ENCODE results near the gene OSGEP.

Gene OSGEP

DNA sequence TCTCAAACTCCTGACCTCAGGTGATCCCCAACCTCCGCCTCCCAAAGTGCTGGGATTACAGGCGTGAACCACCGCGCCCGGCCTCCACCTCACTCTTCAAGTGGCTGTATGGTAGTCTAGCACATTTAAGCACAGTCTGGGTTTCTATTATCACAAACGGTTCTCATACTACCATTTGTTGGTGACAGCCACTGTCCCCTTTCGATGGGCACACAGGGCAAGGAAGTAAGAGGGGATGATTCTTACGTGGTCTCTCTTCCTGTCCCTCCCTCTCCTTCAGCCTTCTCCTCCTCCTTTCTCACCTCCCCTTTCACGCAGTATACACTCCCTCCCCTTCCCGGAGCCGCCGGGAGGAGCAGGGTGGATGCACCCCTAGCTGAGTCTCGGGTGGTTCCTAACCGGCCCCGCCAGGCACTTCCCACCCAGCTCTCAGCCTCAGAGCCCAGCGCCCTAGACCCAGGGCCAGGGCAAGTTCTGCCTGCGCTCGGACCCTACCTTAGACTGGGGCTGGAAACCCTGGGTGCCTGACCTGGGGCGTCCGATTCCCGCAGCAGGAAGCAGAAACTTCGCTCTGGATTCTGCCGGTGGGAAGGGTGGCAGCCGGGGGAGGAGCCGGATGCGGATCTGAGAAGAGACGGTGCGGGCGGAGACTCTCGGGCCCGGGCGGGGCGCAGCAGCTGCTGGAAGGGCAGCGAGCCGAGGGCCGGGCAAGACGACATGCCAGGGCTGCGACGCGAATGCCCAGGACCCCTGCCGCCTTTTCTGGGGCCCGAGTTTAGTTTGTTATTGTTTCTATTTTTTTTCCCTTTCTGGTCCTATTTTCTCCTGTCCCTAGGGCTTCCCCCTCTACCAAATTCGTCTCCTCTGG is 41.5 kb downstream of the OSGEP start, which contains the start of gene TEP1:
TEP1 (minus strand) TSS at position 626 of the 868 bp plus-strand sequence. CDS start 5,062 bp downstream, outside the sequence.
- CTCF ChIA-PET = interaction anchor here (0.5 to 1.2 kb wide), 5 partner anchors 9 to 744 kb away, joined by 3 to 6 read pairs (median 3); partner anchors contain the start of gene APEX1
- H3K4me3 ChIP-seq (ENCODE audit: low read depth, low read length) = peak within 1 kb of the TSS; percentile 85
- no peaks in the 10 kb centered on the region for H3K9me3 ChIP-seq (ENCODE audit: control insufficient read depth, insufficient read depth, low read depth, low read length)
- H3K27ac ChIP-seq (ENCODE audit: extremely low read depth, low read depth, low read length) = peak within 1 kb of the TSS; percentile 79
- POLR2A ChIA-PET = interaction anchor here (0.6 to 3.1 kb wide), 12 partner anchors 9 to 394 kb away, joined by 3 to 32 read pairs (median 6); partner anchors contain the start of genes APEX1, OSGEP, PARP2 and PIP4P1
- H3K36me3 ChIP-seq (ENCODE audit: control insufficient read depth in 2 of 2, insufficient read depth in 1 of 2, low read length in 2 of 2) = peaks cover 0 to 2% of the 10 kb centered on the region in 2 experiments; a peak in 1 of 3 replicates
- peaks cover 16% of the 10 kb centered on the region for H3K4me1 ChIP-seq (ENCODE audit: control insufficient read depth, insufficient read depth, low read length)
- TF ChIP-seq ZFHX2 (tag by site-specific recombination; conservative IDR thresholded peaks at IDR 0.05) = peak; percentile 30; the same call in 1 of the 2 replicates
- peak; percentile 73 for TF ChIP-seq ZIC2 (tag by site-specific recombination; IDR thresholded peaks at IDR 0.05)
- no peak for TF ChIP-seq ZNF223 (tag by site-specific recombination; IDR thresholded peaks at IDR 0.05)
- TF ChIP-seq, protein P1, sequence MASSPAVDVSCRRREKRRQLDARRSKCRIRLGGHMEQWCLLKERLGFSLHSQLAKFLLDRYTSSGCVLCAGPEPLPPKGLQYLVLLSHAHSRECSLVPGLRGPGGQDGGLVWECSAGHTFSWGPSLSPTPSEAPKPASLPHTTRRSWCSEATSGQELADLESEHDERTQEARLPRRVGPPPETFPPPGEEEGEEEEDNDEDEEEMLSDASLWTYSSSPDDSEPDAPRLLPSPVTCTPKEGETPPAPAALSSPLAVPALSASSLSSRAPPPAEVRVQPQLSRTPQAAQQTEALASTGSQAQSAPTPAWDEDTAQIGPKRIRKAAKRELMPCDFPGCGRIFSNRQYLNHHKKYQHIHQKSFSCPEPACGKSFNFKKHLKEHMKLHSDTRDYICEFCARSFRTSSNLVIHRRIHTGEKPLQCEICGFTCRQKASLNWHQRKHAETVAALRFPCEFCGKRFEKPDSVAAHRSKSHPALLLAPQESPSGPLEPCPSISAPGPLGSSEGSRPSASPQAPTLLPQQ (tag by site-specific recombination; IDR thresholded peaks at IDR 0.05) = peak; percentile 59
- TF ChIP-seq, protein P2, sequence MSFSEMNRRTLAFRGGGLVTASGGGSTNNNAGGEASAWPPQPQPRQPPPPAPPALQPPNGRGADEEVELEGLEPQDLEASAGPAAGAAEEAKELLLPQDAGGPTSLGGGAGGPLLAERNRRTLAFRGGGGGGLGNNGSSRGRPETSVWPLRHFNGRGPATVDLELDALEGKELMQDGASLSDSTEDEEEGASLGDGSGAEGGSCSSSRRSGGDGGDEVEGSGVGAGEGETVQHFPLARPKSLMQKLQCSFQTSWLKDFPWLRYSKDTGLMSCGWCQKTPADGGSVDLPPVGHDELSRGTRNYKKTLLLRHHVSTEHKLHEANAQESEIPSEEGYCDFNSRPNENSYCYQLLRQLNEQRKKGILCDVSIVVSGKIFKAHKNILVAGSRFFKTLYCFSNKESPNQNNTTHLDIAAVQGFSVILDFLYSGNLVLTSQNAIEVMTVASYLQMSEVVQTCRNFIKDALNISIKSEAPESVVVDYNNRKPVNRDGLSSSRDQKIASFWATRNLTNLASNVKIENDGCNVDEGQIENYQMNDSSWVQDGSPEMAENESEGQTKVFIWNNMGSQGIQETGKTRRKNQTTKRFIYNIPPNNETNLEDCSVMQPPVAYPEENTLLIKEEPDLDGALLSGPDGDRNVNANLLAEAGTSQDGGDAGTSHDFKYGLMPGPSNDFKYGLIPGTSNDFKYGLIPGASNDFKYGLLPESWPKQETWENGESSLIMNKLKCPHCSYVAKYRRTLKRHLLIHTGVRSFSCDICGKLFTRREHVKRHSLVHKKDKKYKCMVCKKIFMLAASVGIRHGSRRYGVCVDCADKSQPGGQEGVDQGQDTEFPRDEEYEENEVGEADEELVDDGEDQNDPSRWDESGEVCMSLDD (tag by site-specific recombination; IDR thresholded peaks at IDR 0.05) = peak; percentile 53; the same call in 1 of the 2 replicates
- TF ChIP-seq ZNF560 (tag by site-specific recombination; IDR thresholded peaks at IDR 0.05; ENCODE audit: borderline replicate concordance) = no peak
- TF ChIP-seq EGR2 (tag by site-specific recombination; IDR thresholded peaks at IDR 0.05; ENCODE audit: low read depth) = 0 out of 2 replicates have a peak, but pooled peaks have one; percentile 40
- TF ChIP-seq MZF1 (tag by site-specific recombination; IDR thresholded peaks at IDR 0.05; ENCODE audit: borderline replicate concordance) = peak; percentile 100
- peak; percentile 91 for TF ChIP-seq ZBTB48 (tag by site-specific recombination; IDR thresholded peaks at IDR 0.05)
- peak; percentile 86 for TF ChIP-seq KLF8 (tag by site-specific recombination; IDR thresholded peaks at IDR 0.05)
- peak; percentile 29; the same call in 1 of the 2 replicates for TF ChIP-seq ZSCAN16 (tag by site-specific recombination; IDR thresholded peaks at IDR 0.05)
- TF ChIP-seq ZSCAN30 (tag by site-specific recombination; IDR thresholded peaks at IDR 0.05) = peak; percentile 93
- TF ChIP-seq, protein P3, sequence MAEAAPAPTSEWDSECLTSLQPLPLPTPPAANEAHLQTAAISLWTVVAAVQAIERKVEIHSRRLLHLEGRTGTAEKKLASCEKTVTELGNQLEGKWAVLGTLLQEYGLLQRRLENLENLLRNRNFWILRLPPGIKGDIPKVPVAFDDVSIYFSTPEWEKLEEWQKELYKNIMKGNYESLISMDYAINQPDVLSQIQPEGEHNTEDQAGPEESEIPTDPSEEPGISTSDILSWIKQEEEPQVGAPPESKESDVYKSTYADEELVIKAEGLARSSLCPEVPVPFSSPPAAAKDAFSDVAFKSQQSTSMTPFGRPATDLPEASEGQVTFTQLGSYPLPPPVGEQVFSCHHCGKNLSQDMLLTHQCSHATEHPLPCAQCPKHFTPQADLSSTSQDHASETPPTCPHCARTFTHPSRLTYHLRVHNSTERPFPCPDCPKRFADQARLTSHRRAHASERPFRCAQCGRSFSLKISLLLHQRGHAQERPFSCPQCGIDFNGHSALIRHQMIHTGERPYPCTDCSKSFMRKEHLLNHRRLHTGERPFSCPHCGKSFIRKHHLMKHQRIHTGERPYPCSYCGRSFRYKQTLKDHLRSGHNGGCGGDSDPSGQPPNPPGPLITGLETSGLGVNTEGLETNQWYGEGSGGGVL (tag by site-specific recombination; IDR thresholded peaks at IDR 0.05) = peak; percentile 96
- no peak for TF ChIP-seq ZNF391 (tag by site-specific recombination; IDR thresholded peaks at IDR 0.05; ENCODE audit: borderline replicate concordance, low read depth)
- TF ChIP-seq, protein P4, sequence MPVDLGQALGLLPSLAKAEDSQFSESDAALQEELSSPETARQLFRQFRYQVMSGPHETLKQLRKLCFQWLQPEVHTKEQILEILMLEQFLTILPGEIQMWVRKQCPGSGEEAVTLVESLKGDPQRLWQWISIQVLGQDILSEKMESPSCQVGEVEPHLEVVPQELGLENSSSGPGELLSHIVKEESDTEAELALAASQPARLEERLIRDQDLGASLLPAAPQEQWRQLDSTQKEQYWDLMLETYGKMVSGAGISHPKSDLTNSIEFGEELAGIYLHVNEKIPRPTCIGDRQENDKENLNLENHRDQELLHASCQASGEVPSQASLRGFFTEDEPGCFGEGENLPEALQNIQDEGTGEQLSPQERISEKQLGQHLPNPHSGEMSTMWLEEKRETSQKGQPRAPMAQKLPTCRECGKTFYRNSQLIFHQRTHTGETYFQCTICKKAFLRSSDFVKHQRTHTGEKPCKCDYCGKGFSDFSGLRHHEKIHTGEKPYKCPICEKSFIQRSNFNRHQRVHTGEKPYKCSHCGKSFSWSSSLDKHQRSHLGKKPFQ (tag by site-specific recombination; IDR thresholded peaks at IDR 0.05) = peak; percentile 33; the same call in 1 of the 2 replicates
- TF ChIP-seq ZNF426 (tag by site-specific recombination; IDR thresholded peaks at IDR 0.05) = no peak
- TF ChIP-seq, protein P5, sequence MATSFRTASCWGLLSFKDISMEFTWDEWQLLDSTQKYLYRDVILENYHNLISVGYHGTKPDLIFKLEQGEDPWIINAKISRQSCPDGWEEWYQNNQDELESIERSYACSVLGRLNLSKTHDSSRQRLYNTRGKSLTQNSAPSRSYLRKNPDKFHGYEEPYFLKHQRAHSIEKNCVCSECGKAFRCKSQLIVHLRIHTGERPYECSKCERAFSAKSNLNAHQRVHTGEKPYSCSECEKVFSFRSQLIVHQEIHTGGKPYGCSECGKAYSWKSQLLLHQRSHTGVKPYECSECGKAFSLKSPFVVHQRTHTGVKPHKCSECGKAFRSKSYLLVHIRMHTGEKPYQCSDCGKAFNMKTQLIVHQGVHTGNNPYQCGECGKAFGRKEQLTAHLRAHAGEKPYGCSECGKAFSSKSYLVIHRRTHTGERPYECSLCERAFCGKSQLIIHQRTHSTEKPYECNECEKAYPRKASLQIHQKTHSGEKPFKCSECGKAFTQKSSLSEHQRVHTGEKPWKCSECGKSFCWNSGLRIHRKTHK (tag by site-specific recombination; IDR thresholded peaks at IDR 0.05) = no peak
- 0 out of 2 replicates have a peak, but pooled peaks have one; percentile 16 for TF ChIP-seq ZBTB21 (tag by site-specific recombination; IDR thresholded peaks at IDR 0.05)
- peak; percentile 77; the same call in 1 of the 2 replicates for TF ChIP-seq ZNF24 (tag by site-specific recombination; IDR thresholded peaks at IDR 0.05)
- TF ChIP-seq ZNF335 (tag by site-specific recombination; conservative IDR thresholded peaks at IDR 0.05) = peak; percentile 60
- no peak for TF ChIP-seq ZNF558 (tag by site-specific recombination; IDR thresholded peaks at IDR 0.05)
- TF ChIP-seq, protein P6, sequence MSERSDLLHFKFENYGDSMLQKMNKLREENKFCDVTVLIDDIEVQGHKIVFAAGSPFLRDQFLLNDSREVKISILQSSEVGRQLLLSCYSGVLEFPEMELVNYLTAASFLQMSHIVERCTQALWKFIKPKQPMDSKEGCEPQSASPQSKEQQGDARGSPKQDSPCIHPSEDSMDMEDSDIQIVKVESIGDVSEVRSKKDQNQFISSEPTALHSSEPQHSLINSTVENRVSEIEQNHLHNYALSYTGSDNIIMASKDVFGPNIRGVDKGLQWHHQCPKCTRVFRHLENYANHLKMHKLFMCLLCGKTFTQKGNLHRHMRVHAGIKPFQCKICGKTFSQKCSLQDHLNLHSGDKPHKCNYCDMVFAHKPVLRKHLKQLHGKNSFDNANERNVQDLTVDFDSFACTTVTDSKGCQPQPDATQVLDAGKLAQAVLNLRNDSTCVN (tag by site-specific recombination; optimal IDR thresholded peaks at IDR 0.05) = peak; percentile 36
- no peak for TF ChIP-seq ZNF146 (tag by site-specific recombination; IDR thresholded peaks at IDR 0.05)
- 0 out of 2 replicates have a peak, but pooled peaks have one; percentile 17 for TF ChIP-seq OSR2 (tag by site-specific recombination; IDR thresholded peaks at IDR 0.05)
- TF ChIP-seq ZXDB (tag by site-specific recombination; IDR thresholded peaks at IDR 0.05) = peak; percentile 85; the same call in 1 of the 2 replicates
- TF ChIP-seq ZNF776 (tag by site-specific recombination; IDR thresholded peaks at IDR 0.05; ENCODE audit: borderline replicate concordance) = no peak
